MCF 10A (cell line): Measurements from ENCODE around the gene RCOR1. TPM values are rescaled to one million over a fixed set of nuclear protein-coding genes. Genes with fewer than 3 reads are reported as not detected.

Experiments used
- BruUV-seq: library from RNA; stranded (reverse); fragments of 400-500 nt; replicated peaks from 2 replicates; lab custom pipeline; 2021; lab: Mats Ljungman, UMichigan
- CTCF ChIA-PET: fragments of 300-600 bp; sonication (Branson Sonifier 250); formaldehyde crosslinking; extraction: SDS; loops from one replicate; lab custom pipeline; 2021; ENCODE audit warnings: antibody characterized with exemption, inconsistent platforms; lab: Yijun Ruan, JAX
- POLR2A ChIA-PET: fragments of 300-600, 350-650 bp; sonication (Branson Sonifier 250); formaldehyde crosslinking; extraction: SDS; loops from one replicate; lab custom pipeline; 2020; ENCODE audit warnings: antibody characterized with exemption, inconsistent platforms; lab: Yijun Ruan, JAX
- DNase-seq: peaks from one replicate; pipeline ENCODE4 v3.0.0-alpha.2; 2018; ENCODE audit not compliant: unreplicated experiment
- H3K27ac Mint-ChIP-seq: one replicate; pipeline ENCODE4 v1.8.0; 2022; ENCODE audit warnings: mild to moderate bottlenecking, low read depth, mixed read lengths; ENCODE audit not compliant: unreplicated experiment
- H3K27me3 Mint-ChIP-seq: one replicate; pipeline ENCODE4 v1.8.0; 2022; ENCODE audit warnings: mixed read lengths; ENCODE audit not compliant: insufficient read depth, unreplicated experiment
- H3K36me3 Mint-ChIP-seq: one replicate; pipeline ENCODE4 v1.8.0; 2022; ENCODE audit warnings: mild to moderate bottlenecking, moderate library complexity, mixed read lengths; ENCODE audit not compliant: insufficient read depth, unreplicated experiment
- H3K4me1 Mint-ChIP-seq: one replicate; pipeline ENCODE4 v1.8.0; 2022; ENCODE audit warnings: mixed read lengths; ENCODE audit not compliant: insufficient read depth, unreplicated experiment
- H3K4me3 Mint-ChIP-seq: one replicate; pipeline ENCODE4 v1.8.0; 2022; ENCODE audit warnings: mild to moderate bottlenecking, moderate library complexity, mixed read lengths; ENCODE audit not compliant: unreplicated experiment
- H3K9me3 Mint-ChIP-seq: one replicate; pipeline ENCODE4 v1.8.0; 2022; ENCODE audit warnings: mixed read lengths; ENCODE audit not compliant: unreplicated experiment
- intact Hi-C: fragments of 100-400 bp; cut with micrococcal nuclease; formaldehyde crosslinking; loops from 2 replicates; pipeline ENCODE4 v1.14.1; 2022
- total RNA-seq: library from RNA; stranded (reverse); gene quantifications from 2 replicates; pipeline ENCODE4 v1.2.3, GENCODE V29; 2022
- TF ChIP-seq, protein P1 (sequence below): fragments of 200-600 bp; IDR thresholded peaks from one replicate; pipeline ENCODE4 v1.8.0; 2022; ENCODE audit warnings: antibody characterized with exemption, mild to moderate bottlenecking; ENCODE audit not compliant: unreplicated experiment

Gene RCOR1
- total RNA-seq, 1 experiment from 2014 or later = 45.6 TPM

DNA sequence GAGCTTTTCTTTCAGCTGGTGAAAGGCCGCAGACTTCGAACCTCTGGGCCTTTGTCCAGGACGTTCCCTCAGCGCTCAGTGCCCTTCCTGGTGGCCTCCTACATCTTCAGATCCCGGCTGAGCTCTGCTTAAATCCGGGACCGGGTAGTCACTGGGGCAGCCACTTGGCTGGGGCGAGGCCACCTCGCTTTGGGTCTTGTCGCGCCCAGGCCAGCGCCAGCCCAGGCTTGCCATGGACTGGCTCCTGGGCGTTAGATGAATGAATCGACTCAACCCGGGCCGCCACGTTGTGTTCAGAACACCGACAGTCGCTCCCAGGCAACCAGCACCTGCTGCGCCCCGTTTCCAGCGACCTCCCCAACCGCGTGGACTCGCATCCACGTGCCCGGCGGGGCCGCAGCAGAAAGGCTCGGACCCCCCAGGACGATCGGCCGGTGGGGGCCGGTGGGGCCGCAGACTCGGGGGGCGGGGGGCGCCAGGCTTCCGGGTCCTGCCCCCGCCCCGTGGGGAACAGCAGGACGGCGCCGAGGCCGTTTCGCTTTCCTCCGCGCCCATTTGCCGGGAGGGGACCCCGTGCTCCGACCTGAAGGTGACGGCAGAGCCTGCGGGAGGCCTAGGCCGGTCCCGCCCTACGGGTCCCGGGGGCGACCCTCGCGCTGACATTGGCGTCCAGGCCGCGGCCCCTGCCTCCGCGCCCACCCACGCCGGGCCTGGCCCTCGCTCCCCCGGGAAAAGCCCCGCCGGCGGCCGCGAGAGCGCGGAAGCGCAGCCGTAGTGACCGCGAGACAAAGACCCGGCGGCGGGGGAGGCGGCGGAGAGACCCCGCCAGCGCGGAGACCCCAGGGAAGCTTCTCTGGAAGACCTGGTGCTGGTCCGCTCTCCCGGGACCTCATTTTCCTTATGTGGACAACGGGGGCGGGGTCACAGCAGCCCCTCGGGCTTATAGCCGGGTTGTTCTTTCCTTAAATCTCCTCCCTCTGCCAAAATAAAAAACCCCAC, 37.3 kb upstream of the RCOR1 start:
- ChIA-PET CTCF (no interaction called here), POLR2A (interaction anchor here (1.0 to 2.3 kb wide), 3 partner anchors 26 to 39 kb away, joined by 3 to 5 read pairs (median 3); no protein-coding TSS in a partner anchor)
- no peaks in the 10 kb centered on the region for H3K36me3 Mint-ChIP-seq
- no TSS peak for BruUV-seq
- H3K27me3 Mint-ChIP-seq = no peaks in the 10 kb centered on the region
- intact Hi-C loops = no loop called here
- H3K9me3 Mint-ChIP-seq = no peaks in the 10 kb centered on the region
- TF ChIP-seq, protein P1, sequence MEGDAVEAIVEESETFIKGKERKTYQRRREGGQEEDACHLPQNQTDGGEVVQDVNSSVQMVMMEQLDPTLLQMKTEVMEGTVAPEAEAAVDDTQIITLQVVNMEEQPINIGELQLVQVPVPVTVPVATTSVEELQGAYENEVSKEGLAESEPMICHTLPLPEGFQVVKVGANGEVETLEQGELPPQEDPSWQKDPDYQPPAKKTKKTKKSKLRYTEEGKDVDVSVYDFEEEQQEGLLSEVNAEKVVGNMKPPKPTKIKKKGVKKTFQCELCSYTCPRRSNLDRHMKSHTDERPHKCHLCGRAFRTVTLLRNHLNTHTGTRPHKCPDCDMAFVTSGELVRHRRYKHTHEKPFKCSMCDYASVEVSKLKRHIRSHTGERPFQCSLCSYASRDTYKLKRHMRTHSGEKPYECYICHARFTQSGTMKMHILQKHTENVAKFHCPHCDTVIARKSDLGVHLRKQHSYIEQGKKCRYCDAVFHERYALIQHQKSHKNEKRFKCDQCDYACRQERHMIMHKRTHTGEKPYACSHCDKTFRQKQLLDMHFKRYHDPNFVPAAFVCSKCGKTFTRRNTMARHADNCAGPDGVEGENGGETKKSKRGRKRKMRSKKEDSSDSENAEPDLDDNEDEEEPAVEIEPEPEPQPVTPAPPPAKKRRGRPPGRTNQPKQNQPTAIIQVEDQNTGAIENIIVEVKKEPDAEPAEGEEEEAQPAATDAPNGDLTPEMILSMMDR = no peak
- H3K4me1 Mint-ChIP-seq = peaks cover 12% of the 10 kb centered on the region
- no peak for DNase-seq
- no peak overlapping the region for H3K4me3 Mint-ChIP-seq
- no peak overlapping the region for H3K27ac Mint-ChIP-seq

DNA sequence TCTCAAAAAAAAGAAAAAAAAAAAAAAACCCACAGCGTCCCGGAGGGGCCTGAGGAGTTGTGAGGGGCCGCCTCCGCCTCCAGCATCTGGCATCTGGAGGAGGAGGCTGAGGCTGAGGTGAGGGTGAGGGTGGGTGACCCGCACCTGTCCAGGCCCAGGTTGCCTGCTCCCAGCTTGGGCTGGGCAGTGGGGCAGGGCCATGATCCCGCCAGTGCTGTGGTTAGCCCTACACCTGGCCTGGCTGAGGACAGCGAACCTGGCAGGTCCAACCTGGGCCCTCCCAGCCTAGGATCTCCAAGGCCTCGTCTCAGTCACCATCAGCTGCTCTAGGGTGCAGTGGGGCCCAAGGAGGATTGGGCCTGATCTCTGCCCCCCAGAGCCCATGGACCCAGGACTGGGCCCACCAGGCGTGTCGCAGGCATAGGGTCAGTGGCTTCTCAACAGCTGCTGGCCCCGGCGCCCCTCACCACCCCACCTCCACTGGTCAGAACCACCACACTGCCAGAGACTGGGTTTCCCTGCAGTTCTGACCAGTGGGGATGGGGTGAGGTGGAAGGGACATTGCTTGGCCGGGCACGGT, 36.3 kb upstream of the RCOR1 start:
- intact Hi-C loops = no loop called here
- H3K36me3 Mint-ChIP-seq = no peaks in the 10 kb centered on the region
- no peaks in the 10 kb centered on the region for H3K27me3 Mint-ChIP-seq
- H3K27ac Mint-ChIP-seq = no peak overlapping the region
- TF ChIP-seq, protein P1 = no peak
- no peak for DNase-seq
- no peaks in the 10 kb centered on the region for H3K9me3 Mint-ChIP-seq
- CTCF ChIA-PET = interaction anchor here (0.6 to 2.0 kb wide), 2 partner anchors 38 to 118 kb away, joined by 3 to 6 read pairs; no protein-coding TSS in a partner anchor
- no TSS peak for BruUV-seq
- H3K4me1 Mint-ChIP-seq = peaks cover 8% of the 10 kb centered on the region
- POLR2A ChIA-PET = interaction anchor here (1.0 to 2.9 kb wide), 3 partner anchors 19 to 38 kb away, joined by 3 to 13 read pairs (median 4); no protein-coding TSS in a partner anchor
- no peak overlapping the region for H3K4me3 Mint-ChIP-seq

DNA sequence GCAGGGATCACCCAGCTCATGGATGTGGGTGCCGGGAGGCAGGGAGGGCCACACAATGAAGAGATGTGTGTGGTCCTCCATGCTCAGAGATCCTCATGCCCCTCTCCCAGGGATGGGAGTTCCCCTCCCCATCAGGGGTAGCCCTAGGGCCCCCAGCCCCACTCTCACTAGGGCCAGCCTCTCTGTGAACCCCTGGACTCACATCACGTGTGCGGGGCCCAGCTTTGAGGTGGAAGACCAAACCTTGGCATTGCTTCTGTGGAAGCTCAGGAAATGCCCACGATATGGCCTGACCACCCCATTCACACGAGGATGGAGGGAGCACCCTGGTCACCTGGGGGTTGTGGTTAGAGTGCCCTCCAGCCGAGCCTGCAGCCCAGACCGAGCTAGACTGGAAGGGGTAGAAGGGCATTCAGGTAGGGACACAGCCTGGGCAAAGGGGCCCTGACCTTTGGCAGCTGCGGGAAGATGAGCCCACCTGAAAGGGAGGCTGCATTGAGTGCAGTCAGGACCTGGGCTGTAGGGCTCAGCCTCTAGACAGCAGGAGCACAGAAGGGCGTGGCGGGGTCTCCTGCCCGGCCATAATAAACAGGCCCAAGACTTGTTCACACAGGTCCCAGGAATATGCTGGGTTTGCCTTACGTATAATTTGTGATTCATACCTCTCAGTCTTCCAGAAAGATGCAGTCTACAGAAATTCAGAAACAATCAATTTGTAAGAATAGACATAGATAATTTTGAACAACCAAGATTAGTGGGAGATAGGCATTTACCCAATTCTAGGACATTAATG, 34.8 kb upstream of the RCOR1 start:
- TF ChIP-seq, protein P1 = no peak
- H3K27ac Mint-ChIP-seq = peak overlapping the region; percentile 70
- peaks cover 8% of the 10 kb centered on the region for H3K4me1 Mint-ChIP-seq
- no peaks in the 10 kb centered on the region for H3K9me3 Mint-ChIP-seq
- peak; percentile 69 for DNase-seq
- H3K4me3 Mint-ChIP-seq = no peak overlapping the region
- ChIA-PET CTCF (interaction anchor here (0.6 to 2.0 kb wide), 4 partner anchors 29 to 136 kb away, joined by 3 to 6 read pairs (median 4); no protein-coding TSS in a partner anchor), POLR2A (interaction anchor here (0.6 to 2.9 kb wide), 9 partner anchors 10 to 92 kb away, joined by 4 to 16 read pairs (median 8); no protein-coding TSS in a partner anchor)
- intact Hi-C loops = no loop called here
- BruUV-seq = no TSS peak
- H3K36me3 Mint-ChIP-seq = no peaks in the 10 kb centered on the region
- H3K27me3 Mint-ChIP-seq = no peaks in the 10 kb centered on the region
